Thyroid gland (tissue), 4 donors: Measurements from ENCODE around the gene ARHGAP15.

Experiments used
- POLR2A ChIP-seq, 2 donors: fragments of 450-650 bp; IDR thresholded peaks; one replicate each; pipeline ENCODE4 v1.6.1; 2017; ENCODE audit warnings: antibody characterized with exemption in 2 of 2, mild to moderate bottlenecking in 2 of 2, moderate library complexity in 1 of 2
- TF ChIP-seq, protein P1 (sequence below), 6 experiments: fragments of 200-600 bp in 3 of 6; fragments of 450-650 bp in 3 of 6; sonication (generic) in 3 of 6; IDR thresholded peaks; one replicate each; pipeline ENCODE4 v1.5.1; 2016 to 2019; ENCODE audit warnings: antibody characterized with exemption in 6 of 6, mild to moderate bottlenecking in 2 of 6, inconsistent platforms in 1 of 6, moderate library complexity in 1 of 6

DNA sequence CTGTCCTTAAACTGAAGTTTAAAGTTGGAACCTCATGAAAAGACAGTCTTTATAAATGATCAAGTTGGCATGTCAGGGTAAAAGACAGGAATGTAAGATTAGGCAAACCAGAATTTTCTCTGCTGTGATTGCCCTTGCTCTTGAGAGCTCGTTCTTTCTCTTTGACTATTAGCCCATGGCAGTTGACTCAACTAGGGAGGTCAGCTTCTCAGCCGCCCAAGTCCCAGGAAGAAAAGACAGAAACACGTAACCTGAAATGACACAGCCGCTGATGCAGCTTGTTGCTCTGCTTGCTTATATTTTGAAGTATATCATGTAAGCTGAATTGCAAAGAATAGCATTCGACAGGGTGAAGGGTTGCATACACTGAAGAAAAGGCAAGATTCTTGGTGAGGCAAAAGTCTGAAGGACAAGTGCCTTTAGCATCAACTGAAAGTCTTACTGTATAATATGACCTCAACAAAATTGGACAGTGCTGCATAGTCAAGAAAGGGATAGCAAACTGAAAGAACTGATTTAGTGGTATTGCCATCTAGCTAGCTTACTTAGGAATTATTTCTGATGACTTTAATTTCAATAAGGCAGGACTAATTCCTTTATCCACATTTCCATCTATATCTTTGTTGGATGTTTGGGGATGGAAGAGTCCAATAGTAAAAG lies 54.7 kb downstream of the ARHGAP15 start:
- TF ChIP-seq, protein P1, sequence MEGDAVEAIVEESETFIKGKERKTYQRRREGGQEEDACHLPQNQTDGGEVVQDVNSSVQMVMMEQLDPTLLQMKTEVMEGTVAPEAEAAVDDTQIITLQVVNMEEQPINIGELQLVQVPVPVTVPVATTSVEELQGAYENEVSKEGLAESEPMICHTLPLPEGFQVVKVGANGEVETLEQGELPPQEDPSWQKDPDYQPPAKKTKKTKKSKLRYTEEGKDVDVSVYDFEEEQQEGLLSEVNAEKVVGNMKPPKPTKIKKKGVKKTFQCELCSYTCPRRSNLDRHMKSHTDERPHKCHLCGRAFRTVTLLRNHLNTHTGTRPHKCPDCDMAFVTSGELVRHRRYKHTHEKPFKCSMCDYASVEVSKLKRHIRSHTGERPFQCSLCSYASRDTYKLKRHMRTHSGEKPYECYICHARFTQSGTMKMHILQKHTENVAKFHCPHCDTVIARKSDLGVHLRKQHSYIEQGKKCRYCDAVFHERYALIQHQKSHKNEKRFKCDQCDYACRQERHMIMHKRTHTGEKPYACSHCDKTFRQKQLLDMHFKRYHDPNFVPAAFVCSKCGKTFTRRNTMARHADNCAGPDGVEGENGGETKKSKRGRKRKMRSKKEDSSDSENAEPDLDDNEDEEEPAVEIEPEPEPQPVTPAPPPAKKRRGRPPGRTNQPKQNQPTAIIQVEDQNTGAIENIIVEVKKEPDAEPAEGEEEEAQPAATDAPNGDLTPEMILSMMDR (IDR thresholded peaks at IDR 0.05), result no peak
- no peak for TF ChIP-seq POLR2A (IDR thresholded peaks at IDR 0.05)
